Hepatocyte (in vitro differentiated cells): Measurements from ENCODE around the gene TRIM44.

ENCODE experiments used
- EZH2 ChIP-seq: fragments of 200-600 bp; sonication (generic); IDR thresholded peaks from 2 replicates; pipeline ENCODE4 v1.6.1; 2016; ENCODE audit warnings: antibody characterized with exemption, mild to moderate bottlenecking, borderline replicate concordance
- EZH2phosphoT487 ChIP-seq: fragments of 200-600 bp; sonication (generic); IDR thresholded peaks from one replicate; pipeline ENCODE4 v1.6.1; 2018; ENCODE audit warnings: antibody characterized with exemption, mild to moderate bottlenecking, low read depth, moderate library complexity; ENCODE audit not compliant: unreplicated experiment, severe bottlenecking
- TF ChIP-seq, protein P1 (sequence below): fragments of 200-600 bp; sonication (generic); IDR thresholded peaks from 2 replicates; pipeline ENCODE4 v1.5.1; 2016; ENCODE audit warnings: antibody characterized with exemption, mild to moderate bottlenecking; ENCODE audit not compliant: poor library complexity

DNA sequence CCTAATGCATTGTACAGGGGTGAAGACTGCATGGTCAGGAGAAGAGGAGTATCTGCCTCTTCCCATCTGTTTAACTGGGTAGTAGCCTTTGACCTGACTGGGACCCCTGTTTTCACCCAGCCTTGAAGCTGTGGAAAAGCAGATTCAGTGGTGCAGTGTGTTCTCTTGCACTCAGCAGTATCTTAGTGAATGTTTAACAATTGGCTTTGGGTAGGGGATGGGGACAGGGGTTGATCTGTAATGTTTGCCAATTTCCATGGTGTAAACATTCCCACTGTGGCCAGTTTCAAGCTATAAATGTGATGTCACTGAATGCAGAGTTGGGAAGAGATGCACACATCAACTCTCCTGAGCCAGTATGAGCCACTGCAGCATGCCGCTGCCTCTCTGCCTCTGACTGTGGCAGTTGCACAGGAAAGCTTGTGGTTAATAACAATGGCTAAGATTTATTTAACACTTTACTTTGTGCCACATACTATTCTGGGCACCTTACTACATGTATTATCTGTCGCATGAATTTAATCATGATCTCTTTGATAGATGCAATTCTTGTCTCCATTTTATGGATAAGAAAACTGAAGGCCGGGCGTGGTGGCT, 28.6 kb upstream of the TRIM44 start:
- TF ChIP-seq, protein P1, sequence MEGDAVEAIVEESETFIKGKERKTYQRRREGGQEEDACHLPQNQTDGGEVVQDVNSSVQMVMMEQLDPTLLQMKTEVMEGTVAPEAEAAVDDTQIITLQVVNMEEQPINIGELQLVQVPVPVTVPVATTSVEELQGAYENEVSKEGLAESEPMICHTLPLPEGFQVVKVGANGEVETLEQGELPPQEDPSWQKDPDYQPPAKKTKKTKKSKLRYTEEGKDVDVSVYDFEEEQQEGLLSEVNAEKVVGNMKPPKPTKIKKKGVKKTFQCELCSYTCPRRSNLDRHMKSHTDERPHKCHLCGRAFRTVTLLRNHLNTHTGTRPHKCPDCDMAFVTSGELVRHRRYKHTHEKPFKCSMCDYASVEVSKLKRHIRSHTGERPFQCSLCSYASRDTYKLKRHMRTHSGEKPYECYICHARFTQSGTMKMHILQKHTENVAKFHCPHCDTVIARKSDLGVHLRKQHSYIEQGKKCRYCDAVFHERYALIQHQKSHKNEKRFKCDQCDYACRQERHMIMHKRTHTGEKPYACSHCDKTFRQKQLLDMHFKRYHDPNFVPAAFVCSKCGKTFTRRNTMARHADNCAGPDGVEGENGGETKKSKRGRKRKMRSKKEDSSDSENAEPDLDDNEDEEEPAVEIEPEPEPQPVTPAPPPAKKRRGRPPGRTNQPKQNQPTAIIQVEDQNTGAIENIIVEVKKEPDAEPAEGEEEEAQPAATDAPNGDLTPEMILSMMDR = no peak
- no peak for TF ChIP-seq EZH2
- no peak for TF ChIP-seq EZH2phosphoT487
